ENCODE data around the gene CHD1.

CHD1 gene

GRCh38 chr5:98827588-98828284 is 101.1 kb downstream of the CHD1 start:
- no peak for TF ChIP-seq CTCF (IDR thresholded peaks at IDR 0.05; ENCODE audit: extremely low read depth, insufficient read depth, missing control alignments)
- no peak for DNase-seq (ENCODE audit: low spot score)
- in situ Hi-C loops (cut with MboI; ENCODE audit: low pct_unique_long_range_greater_than_20kb, low sequenced_read_pairs, unreplicated experiment) = no loop called here

GRCh38 chr5:98827161-98827560 is 101.6 kb downstream of the CHD1 start:
- DNase-seq (ENCODE audit: low spot score) = no peak

GRCh38 chr5:98825582-98826375 is 103.0 kb downstream of the CHD1 start:
- in situ Hi-C loops (cut with MboI; ENCODE audit: low pct_unique_long_range_greater_than_20kb, low sequenced_read_pairs, unreplicated experiment) = no loop called here
- TF ChIP-seq CTCF (IDR thresholded peaks at IDR 0.05; ENCODE audit: extremely low read depth, insufficient read depth, missing control alignments) = no peak
- no peak for DNase-seq (ENCODE audit: low spot score)

More at GRCh38 chr5:98827161-98827560, 101.6 kb downstream of the CHD1 start:
- peak; percentile 49 for TF ChIP-seq CTCF (IDR thresholded peaks at IDR 0.05; ENCODE audit: extremely low read depth, insufficient read depth, missing control alignments)
- in situ Hi-C loops (cut with MboI; ENCODE audit: low pct_unique_long_range_greater_than_20kb, low sequenced_read_pairs, unreplicated experiment) = no loop called here

GRCh38 chr5:98816582-98817222 is 112.1 kb downstream of the CHD1 start:
- DNase-seq (ENCODE audit: low spot score) = no peak
- TF ChIP-seq CTCF (IDR thresholded peaks at IDR 0.05; ENCODE audit: extremely low read depth, insufficient read depth, missing control alignments) = no peak
- in situ Hi-C loops (cut with MboI; ENCODE audit: low pct_unique_long_range_greater_than_20kb, low sequenced_read_pairs, unreplicated experiment) = no loop called here

GRCh38 chr5:98813755-98814154 is 115.1 kb downstream of the CHD1 start:
- peak; percentile 32 for DNase-seq (ENCODE audit: low spot score)
- no peak for TF ChIP-seq CTCF (IDR thresholded peaks at IDR 0.05; ENCODE audit: extremely low read depth, insufficient read depth, missing control alignments)
- in situ Hi-C loops (cut with MboI; ENCODE audit: low pct_unique_long_range_greater_than_20kb, low sequenced_read_pairs, unreplicated experiment) = no loop called here

- DNase-seq (ENCODE audit: low spot score) = no peak
- no peak for TF ChIP-seq CTCF (IDR thresholded peaks at IDR 0.05; ENCODE audit: extremely low read depth, insufficient read depth, missing control alignments)
- in situ Hi-C loops (cut with MboI; ENCODE audit: low pct_unique_long_range_greater_than_20kb, low sequenced_read_pairs, unreplicated experiment) = no loop called here
These were observed 118.6 kb downstream of the CHD1 start for GRCh38 chr5:98810206-98810605.
